HG02970 (cell line): ENCODE results near the gene RYR1.
A peak's percentile ranks its signal among the peaks of the same experiment; 100 is the strongest.
"Not testable (repeated sequence)": the region's sequence is repeated elsewhere in the genome, so short reads cannot be mapped to it uniquely, and the experiment has no call there.

Experiments used
- ATAC-seq: cut with Tn5 transposase; IDR thresholded peaks from one replicate; pipeline ENCODE4 v1.9.1; 2021; ENCODE audit warnings: mild to moderate bottlenecking, moderate library complexity, moderate number of reproducible peaks; ENCODE audit not compliant: unreplicated experiment, low FRiP score

Gene RYR1

GRCh38 chr19:38511074-38511708 is 77.7 kb downstream of the RYR1 start:
- ATAC-seq, result no peak

GRCh38 chr19:38512277-38512676 is 78.8 kb downstream of the RYR1 start:
- no peak for ATAC-seq

GRCh38 chr19:38513156-38513555 is 79.7 kb downstream of the RYR1 start:
- not testable (repeated sequence) for ATAC-seq

GRCh38 chr19:38513762-38514167 is 80.3 kb downstream of the RYR1 start:
- ATAC-seq, result no peak

- ATAC-seq, result peak; percentile 58
Observed at GRCh38 chr19:38514812-38515633, 81.5 kb downstream of the RYR1 start.

- ATAC-seq, result no peak
Observed at GRCh38 chr19:38515896-38516295, 82.4 kb downstream of the RYR1 start.

- no peak for ATAC-seq
Observed at GRCh38 chr19:38516802-38517201, 83.3 kb downstream of the RYR1 start.

GRCh38 chr19:38517321-38517720 is 83.8 kb downstream of the RYR1 start:
- ATAC-seq, result no peak

GRCh38 chr19:38517980-38518379 is 84.5 kb downstream of the RYR1 start:
- ATAC-seq, result not testable (repeated sequence)

GRCh38 chr19:38519168-38519567 is 85.7 kb downstream of the RYR1 start:
- ATAC-seq, result no peak

GRCh38 chr19:38519988-38520387 is 86.5 kb downstream of the RYR1 start:
- no peak for ATAC-seq

- ATAC-seq, result no peak
Observed at GRCh38 chr19:38522915-38523314, 89.4 kb downstream of the RYR1 start.

- ATAC-seq, result no peak
Observed at GRCh38 chr19:38523319-38523718, 89.8 kb downstream of the RYR1 start.

- ATAC-seq, result no peak
Observed at GRCh38 chr19:38524369-38524768, 90.9 kb downstream of the RYR1 start.

GRCh38 chr19:38524994-38525634 is 91.6 kb downstream of the RYR1 start:
- no peak for ATAC-seq

GRCh38 chr19:38526430-38526829 is 92.9 kb downstream of the RYR1 start:
- ATAC-seq, result no peak

GRCh38 chr19:38527466-38528136 is 94.1 kb downstream of the RYR1 start:
- ATAC-seq, result no peak

- no peak for ATAC-seq
Observed at GRCh38 chr19:38528213-38528755, 94.8 kb downstream of the RYR1 start.

- no peak for ATAC-seq
Observed at GRCh38 chr19:38528931-38529330, 95.4 kb downstream of the RYR1 start.

GRCh38 chr19:38531515-38531914 is 98.0 kb downstream of the RYR1 start:
- no peak for ATAC-seq

GRCh38 chr19:38532939-38533338 is 99.4 kb downstream of the RYR1 start:
- ATAC-seq, result no peak
